Kidney epithelial cell (primary cell): ENCODE results near the gene ALDOB. TPM values are rescaled to one million over a fixed set of nuclear protein-coding genes. Genes with fewer than 3 reads are reported as not detected.

Experiments
- DNase-seq: peaks from one replicate; pipeline ENCODE4 v3.0.0-alpha.2; 2010; ENCODE audit warnings: low read depth
- H3K27me3 ChIP-seq: 2 replicates; pipeline ENCODE4 v1.6.0; 2011; ENCODE audit warnings: low read length; ENCODE audit not compliant: control insufficient read depth, insufficient read depth
- H3K36me3 ChIP-seq: 2 replicates; pipeline ENCODE4 v1.5.1; 2011; ENCODE audit warnings: low read length; ENCODE audit not compliant: control insufficient read depth, insufficient read depth
- H3K4me3 ChIP-seq: 2 replicates; pipeline ENCODE4 v1.5.1; 2011; ENCODE audit warnings: low read depth, mild to moderate bottlenecking, control low read depth, low read length
- total RNA-seq: library from RNA; depleted of rRNA; stranded (reverse); fragments of >200 nt; gene quantifications from 2 replicates; pipeline ENCODE4 v1.2.3, GENCODE V29; 2015
- TF ChIP-seq, protein P1 (sequence below): IDR thresholded peaks from 2 replicates; pipeline ENCODE4 v1.5.1; 2011; ENCODE audit warnings: mild to moderate bottlenecking, moderate library complexity, low read length, control low read depth, inconsistent platforms; ENCODE audit not compliant: insufficient read depth, poor library complexity, severe bottlenecking

Gene ALDOB
- total RNA-seq, 1 donor from 2014 or later, result not detected

DNA sequence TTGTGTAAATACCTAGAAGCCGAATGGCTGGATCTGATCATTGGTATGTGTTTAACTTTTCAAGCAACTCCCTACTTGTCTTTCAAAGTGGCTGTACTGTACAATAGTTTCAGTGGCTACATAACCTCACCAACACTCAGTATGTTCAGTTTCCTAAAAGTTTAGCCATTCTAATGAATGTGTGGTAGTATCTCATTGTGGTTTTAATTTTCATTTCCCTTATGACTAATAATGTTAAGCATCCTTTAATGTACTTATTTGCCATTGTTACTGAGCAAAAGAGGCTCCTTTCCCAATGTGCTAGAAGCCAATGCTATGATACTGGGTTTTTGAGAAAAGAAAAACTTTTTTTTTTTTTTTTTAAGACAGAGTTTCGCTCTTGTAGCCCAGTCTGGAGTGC lies 27.8 kb upstream of the ALDOB start:
- no peaks in the 10 kb centered on the region for H3K36me3 ChIP-seq
- H3K27me3 ChIP-seq, result no peaks in the 10 kb centered on the region
- DNase-seq, result no peak
- H3K4me3 ChIP-seq, result no peak overlapping the region
- TF ChIP-seq, protein P1, sequence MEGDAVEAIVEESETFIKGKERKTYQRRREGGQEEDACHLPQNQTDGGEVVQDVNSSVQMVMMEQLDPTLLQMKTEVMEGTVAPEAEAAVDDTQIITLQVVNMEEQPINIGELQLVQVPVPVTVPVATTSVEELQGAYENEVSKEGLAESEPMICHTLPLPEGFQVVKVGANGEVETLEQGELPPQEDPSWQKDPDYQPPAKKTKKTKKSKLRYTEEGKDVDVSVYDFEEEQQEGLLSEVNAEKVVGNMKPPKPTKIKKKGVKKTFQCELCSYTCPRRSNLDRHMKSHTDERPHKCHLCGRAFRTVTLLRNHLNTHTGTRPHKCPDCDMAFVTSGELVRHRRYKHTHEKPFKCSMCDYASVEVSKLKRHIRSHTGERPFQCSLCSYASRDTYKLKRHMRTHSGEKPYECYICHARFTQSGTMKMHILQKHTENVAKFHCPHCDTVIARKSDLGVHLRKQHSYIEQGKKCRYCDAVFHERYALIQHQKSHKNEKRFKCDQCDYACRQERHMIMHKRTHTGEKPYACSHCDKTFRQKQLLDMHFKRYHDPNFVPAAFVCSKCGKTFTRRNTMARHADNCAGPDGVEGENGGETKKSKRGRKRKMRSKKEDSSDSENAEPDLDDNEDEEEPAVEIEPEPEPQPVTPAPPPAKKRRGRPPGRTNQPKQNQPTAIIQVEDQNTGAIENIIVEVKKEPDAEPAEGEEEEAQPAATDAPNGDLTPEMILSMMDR, result no peak

DNA sequence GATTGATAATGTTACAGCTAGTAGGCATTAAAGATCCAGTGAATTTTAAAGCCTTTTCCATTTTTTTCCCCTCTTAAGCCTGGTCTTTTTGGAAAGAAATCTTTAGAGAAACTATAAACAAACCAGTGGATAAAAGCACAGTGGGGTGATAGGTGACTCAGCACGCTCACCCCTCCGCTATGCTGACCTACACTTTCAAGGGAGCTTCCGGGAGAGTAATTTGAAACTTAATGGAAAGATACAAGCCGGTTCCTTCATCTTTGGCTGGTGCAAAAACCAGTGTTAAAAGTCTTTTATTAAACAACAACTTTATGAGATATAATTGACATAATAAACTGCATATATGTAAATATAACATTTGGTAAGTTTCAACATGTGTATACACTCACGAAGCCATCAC lies 27.0 kb upstream of the ALDOB start:
- no peak for DNase-seq
- Histone ChIP-seq H3K36me3 (no peaks in the 10 kb centered on the region), H3K4me3 (no peak overlapping the region), H3K27me3 (no peaks in the 10 kb centered on the region)
- TF ChIP-seq, protein P1, result no peak

DNA sequence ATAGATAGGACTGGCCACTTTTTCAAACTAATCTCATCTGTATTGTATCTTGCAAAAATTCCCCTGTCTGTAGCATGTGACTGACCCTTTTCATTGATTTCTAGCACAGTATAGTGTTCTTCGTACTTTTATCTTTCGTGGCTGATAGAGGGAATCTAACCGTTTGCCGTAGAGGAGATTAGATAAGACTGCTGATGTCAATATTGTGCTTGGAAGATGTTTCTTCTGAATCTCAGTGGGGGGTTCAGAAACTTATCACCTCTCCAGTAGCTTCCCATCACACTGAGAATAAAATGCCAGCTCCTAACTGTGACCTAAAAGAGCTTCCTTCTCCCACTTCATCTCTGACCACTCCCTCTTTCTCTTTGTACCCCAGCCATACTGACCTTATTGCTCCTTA lies 25.4 kb upstream of the ALDOB start:
- no peak for DNase-seq
- no peak overlapping the region for H3K4me3 ChIP-seq
- TF ChIP-seq, protein P1, result no peak
- no peaks in the 10 kb centered on the region for H3K27me3 ChIP-seq
- H3K36me3 ChIP-seq, result no peaks in the 10 kb centered on the region

DNA sequence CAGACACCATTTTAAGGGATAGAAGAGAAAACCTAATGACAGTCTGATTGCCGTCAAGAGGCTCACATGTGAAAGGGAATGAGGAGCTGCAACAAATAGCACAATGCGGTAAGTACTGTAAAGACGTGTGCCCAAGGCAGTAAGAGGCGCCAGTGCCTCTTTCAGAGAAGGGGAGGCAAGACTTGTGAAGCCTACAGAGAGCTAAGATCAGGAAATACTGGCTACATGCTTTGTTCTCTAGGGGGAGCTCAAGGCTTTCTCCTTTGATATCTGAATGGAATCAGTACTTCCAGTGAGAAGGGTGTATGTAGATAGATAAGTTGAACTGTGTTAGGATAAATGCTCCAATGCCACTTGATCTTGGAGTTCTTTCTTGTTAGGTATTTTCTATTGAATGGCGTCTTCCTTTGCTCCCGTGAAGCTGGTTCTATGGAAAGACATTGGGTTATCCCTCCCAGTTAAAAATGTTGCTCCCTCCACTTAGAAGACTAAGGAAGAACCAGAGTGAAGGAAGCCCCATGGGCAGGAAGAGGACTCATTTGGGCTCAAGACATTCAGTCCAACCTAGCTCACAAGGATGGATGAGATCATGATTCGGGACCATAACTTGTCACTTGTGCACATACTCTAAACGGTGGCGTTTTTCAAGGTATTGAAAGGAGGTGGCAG lies 23.5 kb upstream of the ALDOB start:
- no peak overlapping the region for H3K4me3 ChIP-seq
- DNase-seq, result no peak
- no peaks in the 10 kb centered on the region for H3K36me3 ChIP-seq
- TF ChIP-seq, protein P1, result peak; percentile 81
- no peaks in the 10 kb centered on the region for H3K27me3 ChIP-seq

DNA sequence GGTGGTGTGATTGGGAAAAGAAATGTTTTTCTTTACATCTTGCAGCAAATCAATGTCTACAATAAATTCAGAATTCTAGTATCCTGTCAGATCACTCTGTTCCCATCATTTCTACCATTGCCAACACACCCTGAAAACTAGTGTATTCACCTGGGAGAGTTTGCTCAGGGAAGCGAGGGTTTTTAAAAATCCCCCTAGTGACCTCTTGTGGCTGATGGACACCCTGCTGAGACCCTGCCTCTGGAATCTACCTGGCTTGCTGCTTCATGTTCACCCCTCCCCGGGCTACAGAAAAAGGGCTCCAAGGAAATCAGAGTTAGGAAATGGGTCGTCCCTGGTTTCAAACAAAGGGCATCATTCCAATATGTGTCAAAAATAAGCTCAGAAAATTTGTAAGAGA lies 21.4 kb upstream of the ALDOB start:
- no peaks in the 10 kb centered on the region for H3K27me3 ChIP-seq
- H3K36me3 ChIP-seq, result no peaks in the 10 kb centered on the region
- TF ChIP-seq, protein P1, result peak; percentile 15
- H3K4me3 ChIP-seq, result no peak overlapping the region
- DNase-seq, result no peak

DNA sequence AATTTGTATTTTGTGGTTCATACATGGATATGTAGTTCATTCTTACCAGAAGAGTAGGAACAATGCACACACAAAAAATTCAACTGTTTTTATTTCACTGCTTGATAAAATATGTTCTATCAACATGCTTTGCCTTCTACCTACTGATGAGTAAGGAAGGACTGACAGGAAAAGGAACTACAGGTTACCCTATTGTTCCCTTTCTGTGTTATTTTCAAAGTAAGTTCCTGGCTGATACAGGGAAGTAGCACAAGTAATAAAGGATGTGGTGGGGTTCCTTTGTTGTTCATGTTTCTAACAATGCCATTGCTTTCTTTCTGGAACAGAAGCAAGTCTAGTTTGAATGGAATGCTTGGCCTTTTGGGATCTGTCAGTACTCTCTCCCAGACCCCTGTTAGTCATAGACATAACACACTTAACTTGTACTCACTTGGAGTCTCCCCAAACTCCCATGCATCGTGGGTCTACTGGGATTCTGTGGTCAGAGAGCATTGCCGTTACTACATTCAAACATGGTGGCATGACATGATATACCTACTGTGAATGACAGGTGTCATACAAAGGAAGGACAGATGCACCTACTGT lies 20.2 kb upstream of the ALDOB start:
- no peaks in the 10 kb centered on the region for H3K36me3 ChIP-seq
- TF ChIP-seq, protein P1, result no peak
- no peak for DNase-seq

More for the DNA sequence above, 20.2 kb upstream of the ALDOB start:
- no peak overlapping the region for H3K4me3 ChIP-seq
- H3K27me3 ChIP-seq, result no peaks in the 10 kb centered on the region
